Breast epithelium (tissue), 3 donors: ENCODE data around the gene LBHD2.

Experiments
- POLR2A ChIP-seq: fragments of 450-650 bp; IDR thresholded peaks from one replicate; pipeline ENCODE4 v1.6.1; 2016; ENCODE audit warnings: antibody characterized with exemption, mild to moderate bottlenecking, moderate library complexity
- POLR2AphosphoS5 ChIP-seq, 3 donors: sonication (generic); formaldehyde crosslinking; IDR thresholded peaks; one replicate each; pipeline ENCODE4 v1.6.1; 2017; ENCODE audit warnings: antibody characterized with exemption in 3 of 3
- TF ChIP-seq, protein P1 (sequence below), 3 donors: fragments of 450-650 bp; IDR thresholded peaks; one replicate each; pipeline ENCODE4 v1.5.1; 2016 to 2017; ENCODE audit warnings: antibody characterized with exemption in 3 of 3, mild to moderate bottlenecking in 3 of 3, moderate library complexity in 3 of 3

DNA sequence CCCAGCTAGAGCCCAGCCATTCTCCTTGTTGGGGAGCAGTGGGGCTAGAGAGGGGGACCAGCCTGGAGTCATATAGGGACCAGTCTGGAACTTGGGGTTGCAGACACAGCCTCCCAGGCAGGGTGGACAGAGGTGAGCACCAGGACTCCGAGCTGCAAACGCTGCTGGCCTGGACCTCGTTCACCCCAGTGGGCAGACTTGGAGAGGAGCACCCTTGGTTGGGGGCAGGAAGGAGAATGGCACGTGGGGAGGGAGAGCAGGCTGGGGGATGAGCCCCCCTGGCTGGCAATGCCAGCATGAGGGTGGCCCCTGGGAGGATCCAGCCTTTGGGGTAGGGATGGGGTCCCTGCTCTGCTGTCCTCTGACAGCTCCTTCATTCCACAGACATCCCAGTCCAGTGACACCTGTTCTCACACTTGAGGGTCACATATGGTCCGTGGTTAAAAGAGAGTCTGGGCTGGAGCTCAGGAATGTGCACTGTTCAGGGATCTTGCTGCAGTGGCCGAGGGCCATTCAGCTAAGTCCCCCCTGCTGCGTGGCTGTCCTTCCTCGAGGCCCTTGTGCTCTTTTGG, 2.8 kb downstream of the LBHD2 start:
- TF ChIP-seq, protein P1, sequence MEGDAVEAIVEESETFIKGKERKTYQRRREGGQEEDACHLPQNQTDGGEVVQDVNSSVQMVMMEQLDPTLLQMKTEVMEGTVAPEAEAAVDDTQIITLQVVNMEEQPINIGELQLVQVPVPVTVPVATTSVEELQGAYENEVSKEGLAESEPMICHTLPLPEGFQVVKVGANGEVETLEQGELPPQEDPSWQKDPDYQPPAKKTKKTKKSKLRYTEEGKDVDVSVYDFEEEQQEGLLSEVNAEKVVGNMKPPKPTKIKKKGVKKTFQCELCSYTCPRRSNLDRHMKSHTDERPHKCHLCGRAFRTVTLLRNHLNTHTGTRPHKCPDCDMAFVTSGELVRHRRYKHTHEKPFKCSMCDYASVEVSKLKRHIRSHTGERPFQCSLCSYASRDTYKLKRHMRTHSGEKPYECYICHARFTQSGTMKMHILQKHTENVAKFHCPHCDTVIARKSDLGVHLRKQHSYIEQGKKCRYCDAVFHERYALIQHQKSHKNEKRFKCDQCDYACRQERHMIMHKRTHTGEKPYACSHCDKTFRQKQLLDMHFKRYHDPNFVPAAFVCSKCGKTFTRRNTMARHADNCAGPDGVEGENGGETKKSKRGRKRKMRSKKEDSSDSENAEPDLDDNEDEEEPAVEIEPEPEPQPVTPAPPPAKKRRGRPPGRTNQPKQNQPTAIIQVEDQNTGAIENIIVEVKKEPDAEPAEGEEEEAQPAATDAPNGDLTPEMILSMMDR (IDR thresholded peaks at IDR 0.05): no peak
- TF ChIP-seq POLR2AphosphoS5 (IDR thresholded peaks at IDR 0.05) (no peak), POLR2A (no peak)
